Neural progenitor cell (in vitro differentiated cells): ENCODE measurements around the gene WBP1L.

Experiments
- EZH2 ChIP-seq: fragments of 200-600 bp; sonication (generic); IDR thresholded peaks from 2 replicates; pipeline ENCODE4 v1.6.1; 2017; ENCODE audit warnings: antibody characterized with exemption, mild to moderate bottlenecking, moderate library complexity
- TF ChIP-seq, protein P1 (sequence below): fragments of 200-600 bp; sonication (generic); IDR thresholded peaks from 2 replicates; pipeline ENCODE4 v1.5.1; 2017; ENCODE audit warnings: antibody characterized with exemption, mild to moderate bottlenecking

DNA sequence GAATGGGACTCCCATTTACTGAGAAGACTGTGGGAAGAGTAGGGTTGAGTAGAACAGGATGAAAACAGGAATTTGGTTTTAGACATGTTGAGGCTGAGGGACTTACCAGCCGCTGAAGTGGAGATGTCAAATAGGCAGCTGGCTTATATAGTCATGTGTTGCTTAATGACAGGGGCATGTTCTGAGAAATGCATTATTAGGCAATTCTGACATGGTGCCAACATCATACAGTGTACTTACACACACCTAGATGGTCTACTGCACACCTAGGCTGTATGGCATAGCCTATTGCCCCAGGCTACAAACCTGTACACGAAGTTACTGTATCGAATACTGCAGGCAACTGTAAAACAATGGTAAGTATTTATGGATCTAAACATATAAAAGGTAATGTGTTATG is 47.0 kb upstream of the WBP1L start:
- TF ChIP-seq, protein P1, sequence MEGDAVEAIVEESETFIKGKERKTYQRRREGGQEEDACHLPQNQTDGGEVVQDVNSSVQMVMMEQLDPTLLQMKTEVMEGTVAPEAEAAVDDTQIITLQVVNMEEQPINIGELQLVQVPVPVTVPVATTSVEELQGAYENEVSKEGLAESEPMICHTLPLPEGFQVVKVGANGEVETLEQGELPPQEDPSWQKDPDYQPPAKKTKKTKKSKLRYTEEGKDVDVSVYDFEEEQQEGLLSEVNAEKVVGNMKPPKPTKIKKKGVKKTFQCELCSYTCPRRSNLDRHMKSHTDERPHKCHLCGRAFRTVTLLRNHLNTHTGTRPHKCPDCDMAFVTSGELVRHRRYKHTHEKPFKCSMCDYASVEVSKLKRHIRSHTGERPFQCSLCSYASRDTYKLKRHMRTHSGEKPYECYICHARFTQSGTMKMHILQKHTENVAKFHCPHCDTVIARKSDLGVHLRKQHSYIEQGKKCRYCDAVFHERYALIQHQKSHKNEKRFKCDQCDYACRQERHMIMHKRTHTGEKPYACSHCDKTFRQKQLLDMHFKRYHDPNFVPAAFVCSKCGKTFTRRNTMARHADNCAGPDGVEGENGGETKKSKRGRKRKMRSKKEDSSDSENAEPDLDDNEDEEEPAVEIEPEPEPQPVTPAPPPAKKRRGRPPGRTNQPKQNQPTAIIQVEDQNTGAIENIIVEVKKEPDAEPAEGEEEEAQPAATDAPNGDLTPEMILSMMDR = no peak
- no peak for TF ChIP-seq EZH2
